Fibroblast of skin of scalp (primary cell): ENCODE data around the gene SARS1. TPM values are rescaled to one million over a fixed set of nuclear protein-coding genes. Genes with fewer than 3 reads are reported as not detected.
"Not testable (repeated sequence)": the region's sequence is repeated elsewhere in the genome, so short reads cannot be mapped to it uniquely, and the experiment has no call there.

ENCODE experiments used
- DNase-seq: peaks from one replicate; pipeline ENCODE4 v3.0.0-alpha.2; 2013
- polyA plus RNA-seq, 2 experiments: library from polyadenylated mRNA; unstranded; fragments of 120-200 nt; gene quantifications; one replicate each; pipeline ENCODE4 v1.2.1, GENCODE V29; 2013; ENCODE audit not compliant: insufficient read length in 2 of 2

The SARS1 gene
- polyA plus RNA-seq (2013, experiment 1 of 2; ENCODE audit: insufficient read length): 408 TPM
- 413 TPM for polyA plus RNA-seq (2013, experiment 2 of 2; ENCODE audit: insufficient read length)

- peak; percentile 92 for DNase-seq
Measured at GRCh38 chr1:109213824-109214693, at the start of gene SARS1. TSS of gene SARS1 (plus strand) at chr1:109213918. CDS start at chr1:109213993, 75 bp downstream.

- DNase-seq: no peak
Measured at GRCh38 chr1:109164538-109164937, 49.2 kb upstream of the SARS1 start.

GRCh38 chr1:109167001-109167506 lies 46.7 kb upstream of the SARS1 start:
- no peak for DNase-seq

- no peak for DNase-seq
Measured at GRCh38 chr1:109170035-109170764, 43.5 kb upstream of the SARS1 start.

GRCh38 chr1:109171646-109172045 lies 42.1 kb upstream of the SARS1 start:
- no peak for DNase-seq

GRCh38 chr1:109176349-109176748 lies 37.4 kb upstream of the SARS1 start:
- not testable (repeated sequence) for DNase-seq

GRCh38 chr1:109180715-109181084 lies 33.0 kb upstream of the SARS1 start:
- not testable (repeated sequence) for DNase-seq

GRCh38 chr1:109181085-109181806 lies 32.5 kb upstream of the SARS1 start:
- peak; percentile 52 for DNase-seq

- DNase-seq: no peak
Measured at GRCh38 chr1:109181807-109182163, 31.9 kb upstream of the SARS1 start.

GRCh38 chr1:109183058-109183738 lies 30.5 kb upstream of the SARS1 start:
- no peak for DNase-seq

GRCh38 chr1:109184687-109185086 lies 29.0 kb upstream of the SARS1 start:
- no peak for DNase-seq

- DNase-seq: peak; percentile 33
Measured at GRCh38 chr1:109185357-109185756, 28.4 kb upstream of the SARS1 start.

- no peak for DNase-seq
Measured at GRCh38 chr1:109185990-109186732, 27.6 kb upstream of the SARS1 start.

- DNase-seq: no peak
Measured at GRCh38 chr1:109186733-109187086, 27.0 kb upstream of the SARS1 start.

- DNase-seq: no peak
Measured at GRCh38 chr1:109187127-109187526, 26.6 kb upstream of the SARS1 start.

GRCh38 chr1:109188200-109188599 lies 25.5 kb upstream of the SARS1 start:
- DNase-seq: no peak

- no peak for DNase-seq
Measured at GRCh38 chr1:109188781-109189180, 24.9 kb upstream of the SARS1 start.

- DNase-seq: no peak
Measured at GRCh38 chr1:109190189-109190588, 23.5 kb upstream of the SARS1 start.

GRCh38 chr1:109191377-109191776 lies 22.3 kb upstream of the SARS1 start:
- no peak for DNase-seq

- DNase-seq: no peak
Measured at GRCh38 chr1:109191891-109192290, 21.8 kb upstream of the SARS1 start.

- no peak for DNase-seq
Measured at GRCh38 chr1:109192433-109192832, 21.3 kb upstream of the SARS1 start.
